Ishikawa (cell line): Measurements from ENCODE around the gene TTK.

Source experiments
- CEBPB ChIP-seq: IDR thresholded peaks from 2 replicates; pipeline ENCODE4 v1.6.1; 2012
- CREB1 ChIP-seq: IDR thresholded peaks from 2 replicates; pipeline ENCODE4 v1.6.1; 2012; ENCODE audit warnings: low read depth
- EGR1 ChIP-seq: IDR thresholded peaks from 2 replicates; pipeline ENCODE4 v1.6.1; 2012
- EP300 ChIP-seq: IDR thresholded peaks from 2 replicates; pipeline ENCODE4 v1.6.1; 2012; ENCODE audit warnings: borderline replicate concordance
- FOXM1 ChIP-seq: IDR thresholded peaks from 2 replicates; pipeline ENCODE4 v1.6.1; 2012; ENCODE audit warnings: low read depth, borderline replicate concordance
- NFIC ChIP-seq: IDR thresholded peaks from 2 replicates; pipeline ENCODE4 v1.6.1; 2012
- RAD21 ChIP-seq: IDR thresholded peaks from 2 replicates; pipeline ENCODE4 v1.6.1; 2012; ENCODE audit warnings: low read depth
- TAF1 ChIP-seq: IDR thresholded peaks from 2 replicates; pipeline ENCODE4 v1.6.1; 2012; ENCODE audit warnings: low read depth, mild to moderate bottlenecking
- TCF12 ChIP-seq: IDR thresholded peaks from 2 replicates; pipeline ENCODE4 v1.6.1; 2012; ENCODE audit warnings: low read depth
- TEAD4 ChIP-seq: IDR thresholded peaks from 2 replicates; pipeline ENCODE4 v1.6.1; 2012
- YY1 ChIP-seq: IDR thresholded peaks from 2 replicates; pipeline ENCODE4 v1.6.1; 2012; ENCODE audit warnings: low read depth
- ZBTB7A ChIP-seq: IDR thresholded peaks from 2 replicates; pipeline ENCODE4 v1.6.1; 2012; ENCODE audit warnings: low read depth
- TF ChIP-seq, protein P1 (sequence below): IDR thresholded peaks from 2 replicates; pipeline ENCODE4 v1.6.1; 2012
- TF ChIP-seq, protein P2 (sequence below): IDR thresholded peaks from 2 replicates; pipeline ENCODE4 v1.6.1; 2012
- TF ChIP-seq, protein P3 (sequence below): IDR thresholded peaks from 2 replicates; pipeline ENCODE4 v1.6.1; 2012; ENCODE audit warnings: low read depth, mild to moderate bottlenecking

The TTK gene

DNA sequence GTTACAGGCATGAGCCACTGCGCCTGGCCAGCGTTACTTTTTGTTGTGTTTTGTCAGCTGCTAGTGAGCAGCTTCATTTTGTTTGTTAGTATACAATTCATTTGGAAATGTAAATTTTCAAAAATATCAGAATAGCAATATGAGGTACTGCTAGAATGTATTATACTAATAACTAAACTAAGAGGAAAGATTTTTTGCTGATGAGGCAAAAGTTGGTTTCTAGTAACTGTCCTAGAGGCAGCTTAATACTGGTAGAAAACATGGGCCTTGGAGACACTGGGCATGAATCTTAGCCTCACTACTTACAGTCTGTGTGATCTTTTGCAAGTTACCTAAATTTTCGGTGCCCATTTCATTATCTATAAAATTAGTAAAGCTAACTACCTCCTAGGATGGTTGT, 24.1 kb downstream of the TTK start:
- no peak for TF ChIP-seq RAD21
- no peak for TF ChIP-seq TEAD4
- no peak for TF ChIP-seq EP300
- TF ChIP-seq YY1 = no peak
- no peak for TF ChIP-seq NFIC
- TF ChIP-seq, protein P1, sequence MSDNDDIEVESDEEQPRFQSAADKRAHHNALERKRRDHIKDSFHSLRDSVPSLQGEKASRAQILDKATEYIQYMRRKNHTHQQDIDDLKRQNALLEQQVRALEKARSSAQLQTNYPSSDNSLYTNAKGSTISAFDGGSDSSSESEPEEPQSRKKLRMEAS = no peak
- no peak for TF ChIP-seq TCF12
- no peak for TF ChIP-seq ZBTB7A
- TF ChIP-seq CEBPB = no peak
- TF ChIP-seq CREB1 = no peak

DNA sequence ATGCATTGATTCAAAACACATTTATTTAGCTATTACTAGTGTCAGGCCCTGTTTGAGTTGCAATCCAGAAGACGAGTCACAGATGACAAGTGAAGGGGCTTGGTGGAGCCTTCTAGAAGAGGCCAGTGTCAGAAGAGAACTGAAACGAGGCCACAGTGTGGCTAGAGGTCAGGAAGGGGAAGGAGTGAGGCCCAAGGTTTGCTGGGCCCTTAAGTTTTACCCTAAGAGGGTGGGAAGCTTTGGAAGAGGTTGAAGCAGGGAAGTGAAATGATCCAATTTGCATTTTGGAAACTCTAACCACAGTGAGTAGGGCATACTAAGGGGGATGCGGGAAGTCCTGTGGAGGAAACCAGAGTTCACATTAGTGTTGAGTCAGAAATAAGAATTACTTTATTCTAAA, 25.0 kb downstream of the TTK start:
- no peak for TF ChIP-seq CEBPB
- no peak for TF ChIP-seq TAF1
- no peak for TF ChIP-seq CREB1
- TF ChIP-seq, protein P2, sequence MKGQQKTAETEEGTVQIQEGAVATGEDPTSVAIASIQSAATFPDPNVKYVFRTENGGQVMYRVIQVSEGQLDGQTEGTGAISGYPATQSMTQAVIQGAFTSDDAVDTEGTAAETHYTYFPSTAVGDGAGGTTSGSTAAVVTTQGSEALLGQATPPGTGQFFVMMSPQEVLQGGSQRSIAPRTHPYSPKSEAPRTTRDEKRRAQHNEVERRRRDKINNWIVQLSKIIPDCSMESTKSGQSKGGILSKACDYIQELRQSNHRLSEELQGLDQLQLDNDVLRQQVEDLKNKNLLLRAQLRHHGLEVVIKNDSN = no peak
- TF ChIP-seq RAD21 = no peak
- TF ChIP-seq EGR1 = no peak
- TF ChIP-seq YY1 = no peak
- TF ChIP-seq, protein P1 = no peak
- TF ChIP-seq ZBTB7A = no peak
- no peak for TF ChIP-seq NFIC
- TF ChIP-seq TEAD4 = no peak
- TF ChIP-seq TCF12 = no peak
- no peak for TF ChIP-seq EP300
- TF ChIP-seq, protein P3, sequence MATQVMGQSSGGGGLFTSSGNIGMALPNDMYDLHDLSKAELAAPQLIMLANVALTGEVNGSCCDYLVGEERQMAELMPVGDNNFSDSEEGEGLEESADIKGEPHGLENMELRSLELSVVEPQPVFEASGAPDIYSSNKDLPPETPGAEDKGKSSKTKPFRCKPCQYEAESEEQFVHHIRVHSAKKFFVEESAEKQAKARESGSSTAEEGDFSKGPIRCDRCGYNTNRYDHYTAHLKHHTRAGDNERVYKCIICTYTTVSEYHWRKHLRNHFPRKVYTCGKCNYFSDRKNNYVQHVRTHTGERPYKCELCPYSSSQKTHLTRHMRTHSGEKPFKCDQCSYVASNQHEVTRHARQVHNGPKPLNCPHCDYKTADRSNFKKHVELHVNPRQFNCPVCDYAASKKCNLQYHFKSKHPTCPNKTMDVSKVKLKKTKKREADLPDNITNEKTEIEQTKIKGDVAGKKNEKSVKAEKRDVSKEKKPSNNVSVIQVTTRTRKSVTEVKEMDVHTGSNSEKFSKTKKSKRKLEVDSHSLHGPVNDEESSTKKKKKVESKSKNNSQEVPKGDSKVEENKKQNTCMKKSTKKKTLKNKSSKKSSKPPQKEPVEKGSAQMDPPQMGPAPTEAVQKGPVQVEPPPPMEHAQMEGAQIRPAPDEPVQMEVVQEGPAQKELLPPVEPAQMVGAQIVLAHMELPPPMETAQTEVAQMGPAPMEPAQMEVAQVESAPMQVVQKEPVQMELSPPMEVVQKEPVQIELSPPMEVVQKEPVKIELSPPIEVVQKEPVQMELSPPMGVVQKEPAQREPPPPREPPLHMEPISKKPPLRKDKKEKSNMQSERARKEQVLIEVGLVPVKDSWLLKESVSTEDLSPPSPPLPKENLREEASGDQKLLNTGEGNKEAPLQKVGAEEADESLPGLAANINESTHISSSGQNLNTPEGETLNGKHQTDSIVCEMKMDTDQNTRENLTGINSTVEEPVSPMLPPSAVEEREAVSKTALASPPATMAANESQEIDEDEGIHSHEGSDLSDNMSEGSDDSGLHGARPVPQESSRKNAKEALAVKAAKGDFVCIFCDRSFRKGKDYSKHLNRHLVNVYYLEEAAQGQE = no peak
- no peak for TF ChIP-seq FOXM1

DNA sequence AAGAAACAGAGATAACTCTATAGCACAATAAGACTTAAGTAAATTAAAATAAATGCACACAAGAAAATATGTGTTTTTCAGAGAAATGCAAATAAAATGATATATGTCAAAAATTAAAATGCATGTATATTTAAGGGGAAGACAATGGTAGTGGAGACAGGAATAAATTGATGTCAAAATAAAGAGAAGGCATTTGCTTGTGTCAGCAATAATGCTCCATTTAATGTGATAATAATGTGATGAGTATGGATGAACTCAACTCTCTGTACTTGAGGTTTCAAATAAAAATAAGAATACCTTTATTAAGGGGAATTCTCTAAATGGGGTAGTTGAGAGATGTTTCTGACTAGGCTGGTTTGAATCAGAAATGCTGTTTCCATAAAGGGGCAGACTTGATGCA, 56.3 kb downstream of the TTK start:
- no peak for TF ChIP-seq RAD21
- TF ChIP-seq YY1 = no peak
- no peak for TF ChIP-seq FOXM1
- TF ChIP-seq, protein P1 = no peak
- no peak for TF ChIP-seq EP300
- TF ChIP-seq CEBPB = no peak

DNA sequence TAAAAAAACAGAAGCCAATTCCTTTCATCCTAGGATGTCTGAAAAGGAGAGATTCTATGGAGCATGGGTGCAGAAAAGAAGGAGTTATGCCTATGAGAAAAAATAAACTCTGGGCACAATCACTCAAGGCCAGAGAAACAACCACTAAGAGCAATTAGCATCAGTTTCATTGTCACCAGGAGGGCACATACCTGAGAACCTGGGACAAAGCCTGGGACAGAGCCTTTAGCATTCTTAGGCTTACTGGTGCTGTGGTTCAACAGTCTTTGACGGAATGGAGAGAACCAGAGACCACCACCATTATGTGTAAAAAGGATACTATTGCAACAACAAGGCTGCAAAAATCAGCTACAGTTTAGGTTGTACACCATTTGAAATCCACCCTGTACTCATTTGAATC, 72.6 kb downstream of the TTK start:
- TF ChIP-seq TEAD4 (no peak), ZBTB7A (no peak), EP300 (no peak)
- TF ChIP-seq, protein P3 = no peak

DNA sequence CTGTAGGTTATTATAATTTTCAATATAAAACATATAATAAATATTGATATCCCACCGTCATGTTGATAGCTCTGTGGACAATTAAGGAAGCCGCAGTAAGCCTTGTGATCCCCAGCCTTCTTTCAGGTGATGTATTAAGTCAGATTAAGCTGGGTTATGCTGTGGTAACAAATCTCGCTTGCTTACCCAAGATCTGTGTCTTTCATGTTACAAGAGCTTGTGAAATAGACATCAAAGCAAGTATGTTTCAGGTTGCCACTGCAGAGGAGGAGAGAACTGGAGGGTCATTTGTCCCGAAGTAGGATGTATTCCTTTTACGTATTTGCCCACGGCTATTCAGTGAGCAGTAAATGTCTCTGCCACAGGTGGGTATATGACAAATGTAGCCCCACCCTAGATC, 84.2 kb downstream of the TTK start:
- no peak for TF ChIP-seq NFIC
- TF ChIP-seq TAF1 = no peak
- TF ChIP-seq, protein P3 = no peak
- TF ChIP-seq, protein P1 = no peak
- TF ChIP-seq FOXM1 = no peak
- TF ChIP-seq EGR1 = no peak
- no peak for TF ChIP-seq RAD21
- TF ChIP-seq TCF12 = no peak
- TF ChIP-seq CREB1 = no peak
- no peak for TF ChIP-seq CEBPB
- no peak for TF ChIP-seq YY1
- TF ChIP-seq, protein P2 = no peak
- no peak for TF ChIP-seq ZBTB7A
- no peak for TF ChIP-seq TEAD4
- no peak for TF ChIP-seq EP300
